HG03060 (cell line): ENCODE data around the gene ZNF638.
"Not testable (repeated sequence)": the region's sequence is repeated elsewhere in the genome, so short reads cannot be mapped to it uniquely, and the experiment has no call there.

ENCODE experiments used
- ATAC-seq: cut with Tn5 transposase; IDR thresholded peaks from one replicate; pipeline ENCODE4 v1.9.1; 2021; ENCODE audit warnings: low read depth, moderate number of reproducible peaks; ENCODE audit not compliant: unreplicated experiment

ZNF638 gene

DNA sequence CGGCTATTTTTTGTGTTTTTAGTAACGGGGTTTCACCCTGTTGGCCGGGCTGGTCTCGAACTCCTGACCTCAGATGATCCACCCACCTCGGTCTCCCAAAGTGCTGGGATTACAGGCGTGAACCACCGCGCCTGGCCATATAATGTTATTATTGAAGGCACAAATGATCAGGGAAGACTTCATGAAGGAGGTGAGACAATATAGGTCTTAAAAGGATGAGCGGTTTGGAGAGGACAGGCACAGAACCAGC lies 326 bp upstream of the ZNF638 start:
- ATAC-seq = not testable (repeated sequence)

- ATAC-seq = no peak
These were observed 834 bp downstream of the ZNF638 start for GRCh38 chr2:71332435-71332796.

DNA sequence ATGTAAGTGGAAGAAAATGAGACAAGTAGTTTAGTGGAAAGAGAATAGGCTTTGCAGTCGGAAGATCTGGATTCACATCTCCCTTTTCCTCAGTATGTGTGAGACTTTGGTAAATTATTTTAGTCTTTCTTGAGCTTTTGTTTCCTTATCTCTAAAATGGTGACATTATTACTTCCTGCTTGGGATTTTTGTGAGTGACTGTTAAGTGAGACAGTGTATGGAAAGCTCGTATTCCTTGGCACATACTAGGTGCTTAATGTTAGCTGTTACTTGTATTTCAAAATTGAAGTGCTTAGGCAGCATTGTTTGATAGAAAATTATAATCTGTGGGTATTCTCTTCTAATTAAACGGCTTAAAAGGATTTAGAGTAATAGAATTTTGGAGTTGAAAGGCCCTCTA lies 2.0 kb downstream of the ZNF638 start:
- ATAC-seq = no peak

DNA sequence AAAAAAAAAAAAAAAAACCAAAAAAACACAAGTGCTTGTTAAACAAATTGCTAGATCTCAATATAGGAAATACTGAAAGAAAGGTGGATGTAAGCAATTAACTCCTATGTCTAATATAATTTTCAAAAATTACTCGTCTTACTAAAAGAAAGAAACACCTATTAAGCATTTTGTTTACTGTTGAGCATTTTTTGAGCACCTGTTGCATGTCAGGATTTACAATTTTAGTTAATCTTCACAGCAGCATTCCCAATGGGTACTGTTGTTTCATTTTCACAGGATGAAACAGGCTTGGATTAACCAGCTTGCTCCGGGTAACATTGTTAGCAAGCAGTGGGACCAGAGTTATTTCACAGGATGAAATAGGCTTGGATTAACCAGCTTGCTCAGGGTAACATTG lies 4.8 kb downstream of the ZNF638 start:
- ATAC-seq = no peak

DNA sequence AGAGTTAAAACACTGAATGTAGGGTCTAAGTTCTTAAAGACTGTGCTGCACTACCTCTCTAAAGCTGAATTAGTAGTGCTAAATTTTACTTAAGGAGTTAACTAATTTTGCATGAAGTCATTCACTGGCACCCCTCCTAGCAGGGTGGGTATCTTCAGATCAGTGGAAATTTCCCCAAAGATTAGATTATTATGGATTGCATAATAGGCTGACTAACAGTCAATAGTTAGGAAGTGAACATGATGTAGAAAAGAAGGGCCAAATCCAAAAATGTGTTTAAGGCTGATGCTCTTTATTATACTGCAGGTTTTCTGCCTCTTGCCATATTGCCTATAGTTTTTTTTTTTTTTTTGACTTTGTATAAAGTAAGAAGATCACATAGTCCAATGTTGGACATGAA lies 5.2 kb downstream of the ZNF638 start:
- no peak for ATAC-seq

- ATAC-seq = no peak
These were observed 6.2 kb downstream of the ZNF638 start for GRCh38 chr2:71337776-71338175.

DNA sequence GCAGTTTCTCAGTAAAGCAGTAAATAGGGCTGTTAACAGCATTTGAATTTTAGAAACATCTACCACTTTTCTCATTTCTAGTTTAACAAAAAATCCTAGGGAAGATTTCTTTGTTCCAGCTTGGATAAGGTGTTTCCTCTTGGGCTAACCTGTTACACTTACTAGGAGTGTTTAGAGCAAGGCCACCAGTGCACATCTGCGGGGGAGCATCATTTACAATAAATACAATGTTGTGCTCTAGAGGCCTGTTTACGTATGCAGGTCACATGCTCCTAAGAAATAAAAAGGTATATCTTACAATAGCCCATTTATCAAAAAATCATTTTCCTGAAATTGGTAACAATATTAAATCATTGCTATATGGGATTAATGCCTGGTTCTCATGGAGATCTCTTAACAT lies 8.1 kb downstream of the ZNF638 start:
- no peak for ATAC-seq

DNA sequence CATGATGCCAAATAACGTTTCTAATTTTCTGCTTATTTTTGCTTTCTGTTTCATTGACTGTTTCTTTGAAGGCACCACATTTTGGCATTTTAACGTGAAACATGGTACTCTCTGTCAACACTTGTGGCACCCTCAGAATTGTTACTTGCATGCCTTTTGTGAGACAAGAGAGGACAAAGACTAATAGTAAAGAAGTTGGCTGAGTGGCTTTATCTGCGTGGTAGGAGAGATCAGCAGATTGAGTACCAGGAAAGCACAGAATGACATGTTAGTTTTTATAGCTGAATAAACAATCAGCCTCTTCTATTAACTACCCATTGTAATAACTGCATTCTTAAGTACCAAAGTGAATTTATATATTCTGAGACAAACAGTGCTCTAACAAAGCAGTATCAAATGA lies 8.6 kb downstream of the ZNF638 start:
- ATAC-seq = no peak

DNA sequence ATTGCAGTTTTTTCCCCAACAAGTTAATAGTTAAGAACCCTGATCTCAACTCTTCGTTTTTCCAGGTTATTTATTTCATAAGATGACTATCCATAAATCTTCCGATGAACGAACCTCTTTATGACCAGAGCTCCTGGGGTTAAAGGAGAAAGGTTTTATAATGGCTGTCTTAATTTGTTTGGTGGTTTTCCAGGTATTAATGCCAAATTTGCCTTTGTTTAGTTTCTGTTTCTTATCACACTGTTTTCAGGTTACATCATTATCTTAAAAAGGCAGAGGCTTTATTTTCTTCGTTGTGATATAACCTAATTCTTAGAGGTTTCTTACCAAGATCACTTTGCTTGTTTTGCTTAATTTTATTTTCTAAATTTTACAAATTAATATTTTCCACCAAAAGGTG lies 10.1 kb downstream of the ZNF638 start:
- no peak for ATAC-seq

GRCh38 chr2:71346065-71346464 lies 14.5 kb downstream of the ZNF638 start:
- ATAC-seq = no peak

DNA sequence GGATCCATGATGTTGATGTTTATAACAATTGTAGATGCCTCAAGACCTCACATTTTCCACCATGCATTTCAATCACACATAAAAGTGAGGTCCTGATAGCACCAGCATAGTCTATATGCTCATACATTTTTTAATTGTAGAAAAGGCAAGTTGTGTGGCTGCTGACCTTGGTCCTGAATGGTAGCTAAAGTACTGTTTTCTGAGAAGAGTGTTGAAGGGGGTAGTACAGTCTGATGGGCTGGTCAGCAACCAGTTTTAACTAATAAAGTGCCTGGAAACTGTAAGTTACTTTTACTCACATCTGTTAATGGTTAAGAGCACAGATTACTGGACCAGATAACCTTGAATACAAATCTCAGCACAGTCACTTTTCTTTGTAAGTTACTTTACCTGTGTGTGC lies 15.9 kb downstream of the ZNF638 start:
- no peak for ATAC-seq

- ATAC-seq = no peak
These were observed 16.7 kb downstream of the ZNF638 start for GRCh38 chr2:71348302-71348701.

DNA sequence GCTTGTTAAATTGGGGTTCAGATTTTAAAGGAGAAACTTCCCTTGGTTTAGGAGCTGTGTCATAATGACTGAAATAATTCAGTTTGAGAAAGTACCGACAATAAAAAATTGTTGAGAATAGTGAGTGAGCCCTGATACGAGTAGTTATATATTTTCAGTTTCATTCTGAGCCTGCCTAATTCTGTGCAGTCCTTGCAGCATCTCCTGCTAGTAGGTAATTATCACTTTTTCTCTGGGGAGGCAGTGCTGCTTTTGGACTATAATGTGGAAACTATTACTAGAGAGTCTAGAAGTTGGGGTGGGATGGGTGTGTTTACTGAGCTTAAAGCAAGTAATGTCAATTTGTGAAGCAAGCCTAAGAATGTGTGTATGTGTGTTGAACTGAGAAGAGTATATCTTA lies 21.7 kb downstream of the ZNF638 start:
- ATAC-seq = no peak

GRCh38 chr2:71358931-71359671 lies 27.5 kb downstream of the ZNF638 start:
- no peak for ATAC-seq

DNA sequence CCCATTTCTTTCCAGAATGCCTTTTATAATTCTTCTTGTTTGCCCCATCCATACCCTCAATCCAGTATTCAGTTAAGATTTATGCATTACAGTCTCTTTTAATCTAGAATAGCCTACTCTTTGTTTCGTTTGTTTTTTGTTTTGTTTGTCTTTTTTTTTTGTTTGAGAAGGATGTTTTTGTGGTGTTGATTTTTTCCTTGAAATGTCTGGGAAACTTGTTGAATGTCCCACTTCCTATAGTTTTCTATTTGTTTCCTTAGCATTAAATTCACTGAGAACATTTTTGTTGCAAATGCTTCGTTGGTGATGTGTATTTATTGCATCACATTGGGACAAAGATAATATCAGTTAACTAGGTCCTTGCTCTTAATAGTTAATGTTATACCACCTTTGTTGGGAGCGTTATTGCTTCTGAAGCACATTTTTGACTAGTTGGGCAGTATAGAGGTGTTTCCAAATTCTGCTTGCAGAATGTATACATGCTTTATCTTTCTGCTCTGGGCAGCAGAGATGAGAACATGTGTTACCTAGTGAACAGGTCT lies 28.9 kb downstream of the ZNF638 start:
- ATAC-seq = no peak

GRCh38 chr2:71361631-71362030 lies 30.0 kb downstream of the ZNF638 start:
- no peak for ATAC-seq

DNA sequence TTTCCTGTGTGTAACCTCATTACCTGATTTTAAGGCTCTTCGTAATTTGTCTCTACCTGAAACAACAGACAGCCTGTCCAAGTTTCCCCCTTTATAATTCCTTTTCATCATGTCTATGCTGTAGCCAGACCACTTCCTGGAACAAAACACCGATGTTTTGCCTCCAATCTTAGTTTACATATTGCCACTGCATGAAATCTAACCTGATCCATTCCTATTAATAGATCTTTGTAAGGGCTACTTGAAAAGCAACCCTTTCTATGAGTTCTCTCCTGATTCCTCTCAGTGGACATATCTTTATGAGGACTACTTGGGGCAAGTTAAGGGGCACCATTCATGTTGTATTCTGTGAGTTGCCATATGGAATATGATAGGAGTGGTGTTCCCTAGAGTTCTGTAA lies 30.9 kb downstream of the ZNF638 start:
- ATAC-seq = no peak

DNA sequence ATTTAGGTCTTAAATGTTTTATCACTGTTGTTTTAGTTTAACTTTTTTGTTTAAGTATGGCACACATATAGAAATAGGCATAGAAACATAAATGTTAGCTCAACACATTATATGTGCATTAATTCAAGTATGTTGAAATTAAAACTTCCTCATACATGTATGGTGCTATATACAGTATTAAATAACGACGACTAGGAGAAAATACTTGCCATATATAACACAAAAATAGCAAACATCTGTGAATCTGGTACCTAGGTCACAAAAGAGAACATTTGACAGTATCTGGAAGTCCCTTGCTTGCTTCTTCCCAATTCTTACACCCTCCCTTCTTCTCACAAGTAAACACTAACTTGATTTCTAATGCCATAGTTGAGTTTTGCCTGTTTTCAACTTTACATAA lies 38.4 kb downstream of the ZNF638 start:
- no peak for ATAC-seq

DNA sequence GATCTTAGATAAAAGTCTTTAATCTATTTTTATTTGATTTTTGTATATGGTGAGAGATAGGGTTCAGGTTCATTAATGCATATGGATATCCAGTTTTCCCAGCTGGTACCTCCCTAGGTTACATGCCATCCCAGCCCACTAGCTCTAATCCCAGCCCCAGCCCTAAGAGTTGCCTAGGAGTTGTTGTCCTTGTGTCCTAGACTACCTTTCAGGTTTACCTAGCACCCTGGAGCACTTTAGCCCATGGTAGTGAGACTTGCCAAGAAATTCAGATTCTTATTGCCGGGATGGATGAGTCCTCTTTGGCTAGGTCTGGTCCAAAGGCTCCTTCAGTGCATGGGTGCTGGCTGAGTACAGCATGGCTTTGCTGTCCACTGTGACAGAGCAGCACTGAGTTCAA lies 40.5 kb downstream of the ZNF638 start:
- no peak for ATAC-seq

DNA sequence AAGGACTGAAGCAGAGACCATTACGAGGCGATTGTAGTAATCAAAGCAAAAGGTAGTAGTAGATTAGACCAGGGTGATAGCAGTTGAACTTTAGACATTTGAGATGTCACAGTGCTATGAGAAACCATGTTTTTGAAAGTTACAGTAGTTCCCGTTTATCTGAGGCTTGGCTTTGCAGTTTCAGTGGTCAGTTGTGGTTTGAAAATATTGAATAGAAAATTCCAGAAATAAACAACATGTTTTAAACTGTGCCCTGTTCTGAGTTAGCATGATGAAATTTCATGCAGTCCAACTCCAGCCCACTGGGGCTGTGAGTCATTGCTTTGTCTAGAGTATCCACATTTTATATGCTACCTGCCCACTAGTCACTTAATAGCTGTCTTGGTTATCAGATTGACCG lies 47.5 kb downstream of the ZNF638 start:
- ATAC-seq = no peak

GRCh38 chr2:71380665-71381064 lies 49.1 kb downstream of the ZNF638 start:
- ATAC-seq = no peak

- ATAC-seq = no peak
These were observed 53.4 kb downstream of the ZNF638 start for GRCh38 chr2:71385012-71385411.

DNA sequence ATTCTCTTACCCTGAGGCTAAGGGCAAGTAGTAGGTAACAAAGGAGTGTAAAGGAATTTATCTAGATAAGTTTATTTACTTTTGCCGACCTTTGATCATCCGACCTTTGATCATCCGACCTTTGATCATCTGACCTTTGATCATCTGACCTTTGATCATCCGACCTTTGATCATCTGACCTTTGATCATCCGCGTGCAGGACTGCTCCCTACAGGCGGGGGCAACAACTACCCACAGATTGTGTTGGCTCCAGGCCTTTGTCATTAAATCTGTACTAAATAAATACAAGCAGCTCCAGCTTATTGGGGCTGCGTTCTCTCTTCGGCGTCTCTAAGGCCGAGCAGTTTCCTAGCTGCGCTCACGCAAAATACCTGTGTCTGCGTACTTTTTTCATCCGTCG lies 56.6 kb downstream of the ZNF638 start:
- ATAC-seq = no peak
